ENCODE measurements around the gene HOXB5.

HOXB5 gene

GRCh38 chr17:48593126-48593829, at the start of gene HOXB5:
HOXB5 (minus strand) TSS chr17:48593779; CDS start chr17:48593682, 97 bp downstream.
- Histone ChIP-seq H3K9me3 (ENCODE audit: low read length) (no peaks in the 10 kb centered on the region), H3K4me1 (ENCODE audit: insufficient read depth, low read length) (peaks cover 45% of the 10 kb centered on the region), H3K36me3 (ENCODE audit: insufficient read depth, low read length) (no peaks in the 10 kb centered on the region), H3K27me3 (ENCODE audit: control insufficient read depth in 1 of 2, insufficient read depth in 2 of 2, low read length in 2 of 2) (peaks cover 0 to 3% of the 10 kb centered on the region in 2 donors), H3K4me3 (ENCODE audit: low read depth in 1 of 2, low read length in 2 of 2) (peak within 1 kb of the TSS; percentile 67 to 75), H3K9ac (ENCODE audit: low read length) (peak within 1 kb of the TSS; percentile 58), H3K27ac (ENCODE audit: low read depth, low read length) (peak within 1 kb of the TSS; percentile 96)

GRCh38 chr17:48642843-48643696, 49.5 kb upstream of the HOXB5 start:
- no peaks in the 10 kb centered on the region for H3K9me3 ChIP-seq (ENCODE audit: low read length)
- no peak overlapping the region for H3K9ac ChIP-seq (ENCODE audit: low read length)
- no peaks in the 10 kb centered on the region for H3K36me3 ChIP-seq (ENCODE audit: insufficient read depth, low read length)
- H3K4me3 ChIP-seq (ENCODE audit: low read depth in 1 of 2, low read length in 2 of 2): no peak overlapping the region
- peaks cover 65 to 89% of the 10 kb centered on the region in 2 donors for H3K27me3 ChIP-seq (ENCODE audit: control insufficient read depth in 1 of 2, insufficient read depth in 2 of 2, low read length in 2 of 2)
- no peaks in the 10 kb centered on the region for H3K4me1 ChIP-seq (ENCODE audit: insufficient read depth, low read length)
- no peak overlapping the region for H3K27ac ChIP-seq (ENCODE audit: low read depth, low read length)

- Histone ChIP-seq H3K27ac (ENCODE audit: low read depth, low read length) (no peak overlapping the region), H3K27me3 (ENCODE audit: control insufficient read depth in 1 of 2, insufficient read depth in 2 of 2, low read length in 2 of 2) (peaks cover 65 to 89% of the 10 kb centered on the region in 2 donors), H3K4me3 (ENCODE audit: low read depth in 1 of 2, low read length in 2 of 2) (no peak overlapping the region), H3K36me3 (ENCODE audit: insufficient read depth, low read length) (no peaks in the 10 kb centered on the region), H3K4me1 (ENCODE audit: insufficient read depth, low read length) (no peaks in the 10 kb centered on the region), H3K9ac (ENCODE audit: low read length) (no peak overlapping the region), H3K9me3 (ENCODE audit: low read length) (no peaks in the 10 kb centered on the region)
Measured at GRCh38 chr17:48642059-48642842, 48.7 kb upstream of the HOXB5 start.

GRCh38 chr17:48641541-48642058, 48.0 kb upstream of the HOXB5 start:
- Histone ChIP-seq H3K9me3 (ENCODE audit: low read length) (no peaks in the 10 kb centered on the region), H3K27me3 (ENCODE audit: control insufficient read depth in 1 of 2, insufficient read depth in 2 of 2, low read length in 2 of 2) (peaks cover 71 to 89% of the 10 kb centered on the region in 2 donors), H3K27ac (ENCODE audit: low read depth, low read length) (no peak overlapping the region), H3K4me1 (ENCODE audit: insufficient read depth, low read length) (peaks cover 2% of the 10 kb centered on the region), H3K9ac (ENCODE audit: low read length) (no peak overlapping the region), H3K36me3 (ENCODE audit: insufficient read depth, low read length) (no peaks in the 10 kb centered on the region), H3K4me3 (ENCODE audit: low read depth in 1 of 2, low read length in 2 of 2) (no peak overlapping the region)

- Histone ChIP-seq H3K27ac (ENCODE audit: low read depth, low read length) (no peak overlapping the region), H3K9me3 (ENCODE audit: low read length) (no peaks in the 10 kb centered on the region), H3K4me1 (ENCODE audit: insufficient read depth, low read length) (peaks cover 5% of the 10 kb centered on the region), H3K27me3 (ENCODE audit: control insufficient read depth in 1 of 2, insufficient read depth in 2 of 2, low read length in 2 of 2) (peaks cover 71 to 89% of the 10 kb centered on the region in 2 donors), H3K36me3 (ENCODE audit: insufficient read depth, low read length) (no peaks in the 10 kb centered on the region), H3K9ac (ENCODE audit: low read length) (no peak overlapping the region), H3K4me3 (ENCODE audit: low read depth in 1 of 2, low read length in 2 of 2) (no peak overlapping the region)
Measured at GRCh38 chr17:48640858-48641180, 47.2 kb upstream of the HOXB5 start.

- no peak overlapping the region for H3K27ac ChIP-seq (ENCODE audit: low read depth, low read length)
- no peaks in the 10 kb centered on the region for H3K36me3 ChIP-seq (ENCODE audit: insufficient read depth, low read length)
- H3K4me3 ChIP-seq (ENCODE audit: low read depth in 1 of 2, low read length in 2 of 2): no peak overlapping the region
- no peak overlapping the region for H3K9ac ChIP-seq (ENCODE audit: low read length)
- H3K9me3 ChIP-seq (ENCODE audit: low read length): no peaks in the 10 kb centered on the region
- peaks cover 5% of the 10 kb centered on the region for H3K4me1 ChIP-seq (ENCODE audit: insufficient read depth, low read length)
- peaks cover 76 to 89% of the 10 kb centered on the region in 2 donors for H3K27me3 ChIP-seq (ENCODE audit: control insufficient read depth in 1 of 2, insufficient read depth in 2 of 2, low read length in 2 of 2)
Measured at GRCh38 chr17:48639982-48640857, 46.6 kb upstream of the HOXB5 start.

GRCh38 chr17:48639136-48639535, 45.6 kb upstream of the HOXB5 start:
- no peaks in the 10 kb centered on the region for H3K9me3 ChIP-seq (ENCODE audit: low read length)
- no peaks in the 10 kb centered on the region for H3K36me3 ChIP-seq (ENCODE audit: insufficient read depth, low read length)
- H3K27ac ChIP-seq (ENCODE audit: low read depth, low read length): no peak overlapping the region
- peaks cover 77 to 89% of the 10 kb centered on the region in 2 donors for H3K27me3 ChIP-seq (ENCODE audit: control insufficient read depth in 1 of 2, insufficient read depth in 2 of 2, low read length in 2 of 2)
- H3K9ac ChIP-seq (ENCODE audit: low read length): no peak overlapping the region
- H3K4me1 ChIP-seq (ENCODE audit: insufficient read depth, low read length): peaks cover 5% of the 10 kb centered on the region
- no peak overlapping the region for H3K4me3 ChIP-seq (ENCODE audit: low read depth in 1 of 2, low read length in 2 of 2)

GRCh38 chr17:48637323-48638260, 44.0 kb upstream of the HOXB5 start:
- Histone ChIP-seq H3K36me3 (ENCODE audit: insufficient read depth, low read length) (no peaks in the 10 kb centered on the region), H3K27ac (ENCODE audit: low read depth, low read length) (no peak overlapping the region), H3K4me1 (ENCODE audit: insufficient read depth, low read length) (peaks cover 5% of the 10 kb centered on the region), H3K4me3 (ENCODE audit: low read depth in 1 of 2, low read length in 2 of 2) (no peak overlapping the region), H3K9ac (ENCODE audit: low read length) (no peak overlapping the region), H3K9me3 (ENCODE audit: low read length) (peaks cover 5% of the 10 kb centered on the region), H3K27me3 (ENCODE audit: control insufficient read depth in 1 of 2, insufficient read depth in 2 of 2, low read length in 2 of 2) (peaks cover 69 to 89% of the 10 kb centered on the region in 2 donors)

- peaks cover 5% of the 10 kb centered on the region for H3K9me3 ChIP-seq (ENCODE audit: low read length)
- peaks cover 5% of the 10 kb centered on the region for H3K4me1 ChIP-seq (ENCODE audit: insufficient read depth, low read length)
- no peak overlapping the region for H3K4me3 ChIP-seq (ENCODE audit: low read depth in 1 of 2, low read length in 2 of 2)
- peaks cover 65 to 89% of the 10 kb centered on the region in 2 donors for H3K27me3 ChIP-seq (ENCODE audit: control insufficient read depth in 1 of 2, insufficient read depth in 2 of 2, low read length in 2 of 2)
- no peak overlapping the region for H3K9ac ChIP-seq (ENCODE audit: low read length)
- no peak overlapping the region for H3K27ac ChIP-seq (ENCODE audit: low read depth, low read length)
- H3K36me3 ChIP-seq (ENCODE audit: insufficient read depth, low read length): no peaks in the 10 kb centered on the region
Measured at GRCh38 chr17:48636177-48637018, 42.8 kb upstream of the HOXB5 start.
